Measurements from ENCODE around the gene GPR183.

GRCh38 chr13:99304541-99304940 is 2.7 kb downstream of the GPR183 start:
- TF ChIP-seq CTCF (IDR thresholded peaks at IDR 0.05; ENCODE audit: insufficient read depth, low read length, poor library complexity, severe bottlenecking) (no peak), EZH2phosphoT487 (conservative IDR thresholded peaks at IDR 0.05; ENCODE audit: low read length) (no peak)
